NCI-H2196 (cell line): ENCODE results near the gene SLC22A31.
"Not testable (repeated sequence)": the region's sequence is repeated elsewhere in the genome, so short reads cannot be mapped to it uniquely, and the experiment has no call there.

Experiments used
- DNase-seq: peaks from one replicate; lab custom pipeline; 2025; ENCODE audit not compliant: unreplicated experiment; lab: John Stamatoyannopoulos, UW

SLC22A31 gene

DNA sequence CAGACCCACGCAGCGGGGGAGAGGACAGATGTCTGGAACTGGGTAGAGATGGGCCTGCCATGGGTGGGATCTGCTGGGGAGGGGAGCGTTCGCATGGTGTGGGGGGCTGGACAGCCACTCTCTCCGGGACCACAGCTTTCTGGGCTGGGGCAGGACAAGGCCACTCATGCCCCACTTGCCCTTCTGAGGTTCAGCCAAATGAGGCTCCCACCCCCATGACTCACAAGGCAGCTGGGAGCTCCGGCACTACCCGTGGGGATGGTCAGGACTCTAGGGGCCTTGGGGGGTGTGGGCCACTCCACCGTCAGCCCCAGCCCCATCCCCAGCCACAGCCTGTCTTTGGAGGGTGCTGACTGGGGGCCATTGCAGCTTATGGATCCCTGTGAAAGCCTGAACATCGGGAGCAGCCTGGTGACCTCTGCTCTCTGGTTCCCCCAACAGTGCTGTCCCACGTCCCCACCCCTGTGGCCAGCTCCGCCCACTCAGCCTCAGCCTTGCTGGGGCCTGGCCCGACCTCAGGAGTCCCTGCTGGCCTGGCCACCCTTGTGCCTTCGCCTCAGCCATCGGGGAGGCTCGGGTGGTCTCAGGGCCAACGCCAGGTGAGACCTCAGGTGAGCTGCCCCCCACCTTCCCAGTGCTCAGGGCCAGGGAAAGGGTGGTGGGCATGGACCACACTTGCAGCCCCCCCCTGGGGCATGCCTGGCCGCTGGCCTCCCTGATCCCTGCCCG is 33.5 kb downstream of the SLC22A31 start:
- DNase-seq = no peak

DNA sequence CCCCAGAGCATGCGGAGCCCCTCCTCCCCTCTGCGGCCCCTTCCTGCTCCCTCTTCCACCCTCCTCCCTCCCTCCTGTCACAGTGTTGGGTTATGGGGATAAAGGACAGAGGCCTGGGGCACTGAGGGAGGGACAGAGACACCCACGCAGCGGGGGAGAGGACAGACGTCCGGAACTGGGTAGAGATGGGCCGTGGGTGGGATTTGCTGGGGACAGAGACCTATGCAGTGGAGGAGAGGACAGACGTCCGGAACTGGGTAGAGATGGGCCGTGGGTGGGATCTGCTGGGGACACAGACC is 34.7 kb downstream of the SLC22A31 start:
- not testable (repeated sequence) for DNase-seq

DNA sequence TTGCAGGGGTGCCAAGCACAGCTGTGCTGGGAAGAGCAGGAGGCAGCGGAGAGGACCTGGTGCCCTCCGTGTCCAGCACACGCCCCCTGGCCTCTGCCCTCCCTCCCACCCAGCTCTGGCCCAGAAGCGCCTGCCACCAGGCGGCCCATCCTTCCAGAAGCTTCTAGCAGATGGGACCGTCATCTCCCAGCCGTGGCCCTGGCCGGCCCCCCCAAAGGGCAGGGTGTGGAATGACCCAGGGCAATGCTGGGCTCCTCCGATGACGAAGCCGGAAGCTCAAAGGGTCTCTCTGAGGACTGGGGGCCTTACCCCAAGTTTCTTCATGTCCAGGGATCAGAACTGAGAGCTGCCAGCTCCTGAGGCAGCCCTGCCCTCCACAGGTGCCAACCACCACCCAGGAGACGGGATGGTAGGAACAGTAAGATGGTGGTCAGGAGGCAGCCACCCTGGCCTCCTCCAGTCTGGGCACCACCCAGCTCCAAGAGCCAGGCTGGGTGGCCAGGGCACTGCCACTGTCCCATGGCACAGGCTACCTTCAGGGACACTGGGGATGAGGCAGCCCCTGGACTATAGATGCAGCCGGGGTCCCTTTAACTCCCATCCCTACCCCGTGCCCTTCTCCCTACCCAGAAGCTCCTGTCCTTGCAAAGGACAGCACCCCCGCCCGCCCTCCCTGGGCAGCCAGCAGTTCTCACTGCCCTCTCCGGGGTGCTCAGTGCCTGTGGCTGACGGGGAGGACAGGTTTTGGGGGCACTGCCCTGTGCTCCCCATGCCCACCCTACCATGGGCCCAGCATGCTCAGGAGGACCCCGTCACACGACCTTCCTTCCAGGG is 35.3 kb downstream of the SLC22A31 start:
- no peak for DNase-seq

DNA sequence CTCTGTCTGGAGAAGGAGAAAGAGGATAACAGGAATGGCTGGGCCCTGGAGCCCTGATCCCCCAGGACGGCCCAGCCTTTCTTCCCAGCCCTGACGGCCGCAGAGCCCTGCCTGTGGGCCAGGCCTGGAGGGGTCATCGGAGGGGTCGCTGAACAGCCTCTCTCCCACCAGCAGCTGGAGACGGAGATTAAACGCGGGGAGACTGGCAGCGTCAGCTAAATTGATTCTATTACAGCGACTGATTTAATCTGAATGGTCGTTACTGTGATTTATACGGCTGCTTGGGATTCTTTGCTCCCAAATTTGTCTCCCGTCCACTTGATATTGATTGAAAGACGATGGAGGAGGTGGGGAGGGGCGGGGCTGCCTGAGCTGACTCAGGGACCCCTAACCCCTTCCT is 35.9 kb downstream of the SLC22A31 start:
- DNase-seq = no peak

DNA sequence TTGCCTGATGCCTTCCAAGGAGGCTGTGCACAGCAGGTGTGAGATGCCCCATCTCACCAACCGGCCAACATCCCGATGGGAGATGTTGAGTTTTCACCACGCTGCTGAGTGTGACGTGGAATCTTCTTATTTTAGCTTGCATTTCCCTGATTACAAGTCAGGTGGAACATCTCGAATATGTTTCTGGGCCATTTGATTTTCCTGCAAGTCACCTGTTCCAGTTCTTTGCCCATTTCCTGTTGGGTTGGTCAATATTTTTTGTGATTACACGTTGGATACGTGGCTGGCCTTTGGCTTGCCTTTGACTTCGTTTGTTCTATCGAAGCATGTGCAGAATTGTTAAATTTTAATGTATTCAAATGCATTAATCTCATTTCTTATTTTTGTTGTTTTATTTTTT is 37.0 kb downstream of the SLC22A31 start:
- DNase-seq = no peak

DNA sequence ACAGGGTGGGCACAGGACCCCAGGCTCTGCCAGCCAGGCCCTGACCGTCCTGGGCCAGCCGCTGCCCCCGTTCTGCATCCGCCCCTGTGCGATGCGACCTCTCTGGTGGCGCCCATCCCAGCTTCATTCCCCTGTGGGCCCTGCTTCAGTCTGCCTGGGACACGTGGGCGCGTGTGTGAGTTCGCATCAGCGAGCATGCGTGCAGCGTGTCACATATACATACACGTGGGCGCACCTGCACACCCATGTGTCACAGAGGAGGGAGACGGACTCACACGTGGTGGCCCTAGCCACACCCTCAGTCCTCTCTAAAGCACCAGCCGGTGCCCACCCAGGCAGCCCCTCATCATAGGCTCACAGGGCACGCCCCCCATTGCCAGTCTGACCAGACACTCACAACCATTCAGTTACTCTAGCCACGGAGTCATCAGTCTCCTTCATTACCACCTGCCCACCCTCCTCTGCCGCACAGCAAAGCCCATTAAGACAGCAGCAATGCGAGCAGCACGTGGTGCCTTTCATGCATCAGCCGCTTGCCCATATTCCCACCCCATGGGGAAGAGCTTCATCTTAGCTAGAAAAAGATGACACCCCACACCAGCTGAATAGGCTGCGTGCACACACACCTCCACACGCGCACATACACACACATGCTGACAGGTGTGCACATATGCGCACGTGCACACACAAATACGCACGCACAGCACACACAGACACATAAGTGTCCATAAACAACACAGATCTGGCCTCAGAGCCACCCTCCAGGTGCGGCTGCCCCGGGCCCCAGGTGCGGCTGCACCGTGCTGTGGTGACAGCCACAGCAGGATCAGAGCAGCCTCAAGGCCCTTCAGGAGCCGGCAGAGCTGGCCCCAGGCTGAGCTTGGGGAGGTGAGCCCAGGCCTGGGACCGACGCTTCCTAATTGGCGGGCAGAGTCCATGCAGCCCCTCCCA is 38.3 kb downstream of the SLC22A31 start:
- no peak for DNase-seq

DNA sequence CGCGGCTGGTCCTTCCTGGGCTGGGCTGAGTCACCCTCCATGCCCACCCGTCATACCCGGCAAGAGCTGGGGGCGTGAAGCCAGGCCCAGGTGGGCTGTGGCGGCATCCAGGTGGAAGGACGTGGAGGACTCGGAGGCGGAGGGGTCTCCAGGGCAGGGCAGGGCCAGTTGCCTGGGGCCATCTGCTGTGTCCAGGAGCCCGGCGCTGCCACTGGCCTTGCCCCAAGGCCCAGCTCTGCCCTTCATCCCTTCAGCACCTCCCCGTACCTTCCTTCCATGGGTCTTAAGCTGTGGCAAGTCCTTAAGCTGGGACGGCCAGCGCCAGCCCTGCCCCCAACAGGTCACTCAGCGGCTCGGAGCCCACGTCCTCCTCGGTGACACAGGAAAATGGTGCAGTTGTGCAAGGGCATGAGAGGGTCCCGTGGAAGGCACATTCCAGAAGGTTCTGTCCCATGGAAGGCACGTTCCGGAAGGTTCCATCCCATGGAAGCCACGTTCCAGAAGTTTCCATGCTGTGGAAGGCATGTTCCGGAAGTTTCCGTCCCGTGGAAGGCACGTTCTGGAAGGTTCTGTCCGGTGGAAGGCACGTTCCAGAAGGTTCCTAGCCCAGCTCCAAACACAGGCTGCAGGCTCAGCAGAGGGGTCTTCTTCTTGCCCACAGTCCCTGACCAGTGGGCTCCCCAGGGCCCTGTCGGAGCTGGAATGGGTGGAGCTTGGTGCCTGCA is 39.2 kb downstream of the SLC22A31 start:
- DNase-seq = no peak

DNA sequence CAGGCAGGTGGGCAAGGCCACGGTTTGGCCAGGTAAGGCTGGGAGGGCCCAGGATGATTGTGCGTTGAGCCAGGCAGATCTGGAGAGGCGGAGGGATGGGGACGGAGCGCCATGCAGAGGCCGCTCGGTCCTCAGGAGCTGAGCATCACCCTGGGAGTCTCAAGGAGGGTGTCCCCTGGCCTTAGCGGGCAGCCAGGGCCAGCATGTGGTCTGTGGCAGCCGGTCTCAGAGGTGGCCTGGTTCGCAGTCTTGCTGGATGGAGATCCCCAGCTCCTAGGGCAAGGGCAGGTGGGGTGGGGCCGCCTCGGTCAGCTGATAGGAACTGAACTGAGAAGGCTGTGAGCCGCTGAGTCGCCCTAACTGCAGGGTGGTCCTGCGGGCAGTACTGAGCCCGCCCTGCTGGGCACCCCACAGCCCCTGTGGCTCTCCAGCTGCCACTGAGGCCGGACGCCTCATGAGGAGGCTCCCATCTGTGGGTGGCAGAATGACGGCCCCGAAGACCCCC is 40.4 kb downstream of the SLC22A31 start:
- DNase-seq = no peak

DNA sequence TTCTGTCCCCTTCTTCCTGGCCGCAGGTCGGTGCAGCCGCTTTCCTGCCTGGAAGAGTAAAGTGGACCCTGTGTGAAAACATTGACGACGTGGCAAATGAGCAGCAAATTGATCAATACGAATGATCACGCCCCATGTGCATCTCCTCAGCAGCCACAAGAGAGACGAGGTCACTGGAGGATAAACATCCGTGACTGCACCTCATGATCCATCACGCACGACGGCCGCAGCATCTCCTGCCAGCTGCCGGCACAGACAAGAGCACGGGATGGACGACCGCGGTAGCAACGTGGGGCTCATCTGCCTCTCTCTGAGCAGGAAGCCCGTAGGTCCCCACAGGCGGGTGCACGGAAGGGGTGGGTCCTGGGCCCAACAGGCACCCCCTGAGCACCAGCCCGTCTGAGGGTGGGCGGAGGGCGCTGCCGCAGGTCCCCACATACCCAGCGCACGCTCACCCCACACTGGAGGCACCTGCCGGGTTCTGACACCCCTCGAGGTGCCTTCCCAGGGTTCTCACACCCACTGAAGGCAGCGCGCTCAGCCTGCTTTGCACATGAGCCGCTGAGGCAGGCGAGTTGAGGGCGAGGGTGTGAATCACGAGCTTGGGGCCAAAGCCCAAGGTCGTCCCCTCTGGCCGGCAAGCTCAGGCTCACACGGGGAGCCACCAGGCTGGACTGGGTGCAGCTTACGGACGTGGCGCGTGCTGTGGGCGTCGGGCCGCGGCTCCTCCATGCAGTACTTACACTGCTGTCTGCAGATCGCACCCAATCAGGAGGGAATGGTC is 41.1 kb downstream of the SLC22A31 start:
- no peak for DNase-seq

DNA sequence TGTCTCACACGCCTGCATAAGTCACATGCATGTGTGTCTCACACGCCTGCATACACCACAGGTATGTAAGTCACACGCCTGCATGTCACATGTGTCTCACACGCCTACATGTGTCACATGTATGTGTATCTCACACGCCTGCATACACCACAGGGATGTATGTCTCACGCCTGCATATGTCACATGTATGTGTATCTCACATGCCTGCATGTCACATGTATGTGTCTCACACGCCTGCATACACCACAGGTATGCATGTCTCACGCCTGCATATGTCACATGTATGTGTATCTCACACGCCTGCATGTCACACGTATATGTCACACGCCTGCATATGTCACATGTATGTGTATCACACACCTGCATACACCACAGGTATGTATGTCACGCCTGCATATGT is 42.6 kb downstream of the SLC22A31 start:
- DNase-seq = no peak

DNA sequence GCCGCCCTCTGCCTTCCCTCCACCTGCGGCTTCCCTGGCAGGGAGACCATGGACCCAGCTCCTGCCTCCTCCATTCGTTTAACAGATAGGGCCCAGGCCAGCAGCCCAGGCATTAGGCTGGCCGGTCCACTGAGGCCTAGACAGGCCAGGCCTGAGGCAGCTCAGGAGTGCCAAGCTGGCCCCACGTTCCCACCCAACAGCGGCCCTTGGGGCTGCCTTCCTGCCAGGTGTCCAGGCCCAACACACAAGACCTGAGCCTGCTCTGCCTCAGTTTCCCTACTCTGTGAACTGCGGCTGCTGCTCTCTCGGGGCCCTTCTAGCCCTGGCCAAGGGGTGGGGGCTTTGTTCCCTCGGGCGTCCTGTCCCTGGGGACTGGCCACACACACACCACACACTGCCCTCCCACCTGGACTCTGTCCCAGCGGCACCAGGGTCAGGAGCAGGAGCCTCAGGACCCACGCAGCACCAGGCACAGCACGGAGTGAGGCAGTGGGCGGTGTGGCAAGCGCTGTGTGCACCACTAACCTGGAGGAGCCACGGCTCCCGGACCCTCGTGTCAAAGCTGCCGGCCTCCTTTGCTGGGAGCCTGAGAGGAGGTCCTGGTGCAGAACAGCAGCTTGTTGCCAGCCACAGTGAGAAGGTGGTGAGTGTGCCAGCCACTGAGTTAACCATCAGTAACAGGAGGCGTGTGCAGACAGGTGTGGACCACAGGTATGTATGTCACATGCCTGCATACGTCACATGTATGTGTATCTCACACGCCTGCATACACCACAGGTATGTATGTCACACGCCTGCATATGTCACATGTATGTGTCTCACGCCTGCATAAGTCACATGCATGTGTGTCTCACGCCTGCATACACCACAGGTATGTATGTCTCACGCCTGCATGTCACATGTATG is 43.3 kb downstream of the SLC22A31 start:
- DNase-seq = no peak

DNA sequence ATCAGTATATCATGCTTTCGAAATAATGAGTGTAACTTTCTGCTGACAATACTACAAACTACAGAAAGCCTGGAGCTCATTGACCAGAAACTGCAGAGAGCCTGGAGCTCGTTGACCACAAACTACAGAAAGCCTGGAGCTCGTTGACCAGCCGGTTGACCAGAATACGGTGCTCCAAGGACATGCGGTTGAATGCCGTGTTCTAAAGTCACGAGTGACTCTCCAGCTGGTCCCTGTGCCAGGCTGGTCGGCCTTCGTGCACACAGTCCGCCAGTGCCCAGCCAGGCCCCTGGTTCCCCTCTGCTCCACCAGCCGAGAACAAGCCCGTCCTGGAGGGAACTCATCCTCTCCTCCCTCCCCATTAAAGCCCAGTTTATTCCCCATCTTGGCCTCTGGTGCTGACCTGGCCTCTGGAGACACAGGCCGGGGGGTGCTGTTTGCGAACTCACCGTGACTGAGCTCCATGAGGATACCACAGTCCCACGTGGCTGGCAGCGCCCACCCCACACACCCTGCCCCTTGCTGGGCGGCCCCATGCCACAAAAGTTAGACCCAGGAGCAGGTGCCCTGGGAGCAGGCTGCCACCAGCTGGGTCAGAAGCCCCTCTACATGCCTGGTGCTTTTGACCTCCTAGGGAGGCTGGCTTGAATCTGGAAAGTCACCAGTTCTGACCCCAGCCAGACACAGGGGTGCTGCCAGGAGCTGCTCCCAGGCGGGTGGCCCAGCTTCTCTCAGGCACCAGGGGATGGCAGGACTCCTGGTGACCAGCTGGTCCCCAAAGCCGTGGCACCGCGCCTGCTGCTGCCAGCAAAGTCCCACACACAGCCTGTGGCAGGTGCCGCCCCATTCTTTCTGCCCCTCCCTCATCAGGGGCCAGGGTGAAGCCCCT is 44.2 kb downstream of the SLC22A31 start:
- no peak for DNase-seq

DNA sequence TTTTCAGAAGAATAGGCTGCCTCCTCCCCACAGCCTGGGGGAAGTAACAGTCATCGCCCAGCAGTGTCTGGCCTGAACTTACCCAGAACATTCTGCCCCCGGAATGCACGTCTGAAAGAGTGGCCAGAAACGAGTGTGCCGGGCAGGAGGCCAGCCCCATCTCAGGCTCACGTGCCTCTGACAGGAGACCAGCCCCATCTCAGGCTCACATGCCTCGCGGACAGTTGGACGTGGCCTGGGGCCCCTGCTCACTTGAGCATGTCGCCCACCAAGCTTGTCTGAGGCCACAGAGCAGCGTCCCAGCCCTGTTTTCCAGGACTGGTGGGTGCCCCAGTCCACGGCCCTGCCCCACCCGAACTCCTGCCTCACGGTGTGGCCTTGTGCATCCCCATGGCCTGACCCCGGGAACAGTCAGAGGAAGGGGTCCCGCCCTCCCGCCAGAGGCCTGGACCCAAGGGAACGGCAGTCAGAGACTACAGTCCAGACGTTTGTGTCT is 45.1 kb downstream of the SLC22A31 start:
- DNase-seq = no peak

DNA sequence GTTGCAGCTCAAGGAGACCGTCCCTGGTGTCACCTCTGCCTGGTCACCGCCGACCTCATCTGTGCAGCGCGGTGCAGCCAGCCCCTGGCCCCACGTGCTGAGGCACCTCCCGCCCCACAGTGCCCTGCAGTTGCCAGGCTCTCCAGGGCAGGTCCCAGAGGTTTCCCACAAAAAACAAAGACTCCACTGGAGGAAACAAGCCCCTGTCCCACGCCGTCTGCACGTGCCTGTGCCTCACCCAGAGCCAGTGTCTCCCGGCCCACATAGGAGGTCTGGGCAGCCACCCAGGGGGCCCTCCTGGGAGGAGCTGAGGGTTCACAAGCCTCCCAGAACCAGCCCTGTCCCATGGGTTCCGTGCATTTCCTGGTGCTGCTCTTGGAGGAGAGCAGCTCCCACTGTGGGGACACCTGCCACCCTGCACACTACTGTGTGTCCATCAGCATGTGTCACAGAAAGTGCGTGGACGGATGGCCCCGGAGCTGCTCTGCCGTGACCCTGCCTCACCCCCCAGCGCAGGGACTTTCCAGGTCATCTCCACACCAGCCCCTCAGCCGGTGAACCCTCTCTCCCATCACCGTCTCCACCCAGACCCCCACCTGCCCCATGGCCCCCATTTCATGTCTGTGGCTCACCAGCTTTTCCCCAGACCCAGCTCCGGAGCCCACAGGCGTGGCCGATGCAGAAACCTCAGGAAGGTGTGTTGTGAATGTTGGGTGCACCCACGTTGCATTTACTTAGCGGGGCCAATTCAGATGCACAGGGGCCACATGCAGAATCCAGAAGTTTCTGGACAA is 45.8 kb downstream of the SLC22A31 start:
- DNase-seq = no peak

DNA sequence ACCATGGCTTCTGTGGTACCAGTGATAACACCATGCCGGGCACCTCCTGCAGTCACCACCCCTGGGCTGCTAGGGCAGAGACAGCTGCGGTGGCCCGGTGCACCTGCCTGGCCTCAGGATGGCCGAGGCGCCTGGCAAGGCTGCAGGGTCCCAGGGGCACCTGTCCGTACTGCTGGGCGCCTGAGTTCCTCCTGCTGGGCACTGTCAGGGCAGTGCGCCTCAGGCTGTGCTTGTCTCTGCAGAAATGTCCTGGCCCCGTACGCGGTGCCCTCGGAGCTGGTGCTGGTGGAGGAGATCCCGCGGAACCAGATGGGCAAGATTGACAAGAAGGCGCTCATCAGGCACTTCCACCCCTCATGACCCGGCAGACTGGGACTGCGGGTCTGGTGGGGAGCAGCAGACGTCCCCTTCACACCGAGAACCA is 46.5 kb downstream of the SLC22A31 start:
- DNase-seq = no peak

DNA sequence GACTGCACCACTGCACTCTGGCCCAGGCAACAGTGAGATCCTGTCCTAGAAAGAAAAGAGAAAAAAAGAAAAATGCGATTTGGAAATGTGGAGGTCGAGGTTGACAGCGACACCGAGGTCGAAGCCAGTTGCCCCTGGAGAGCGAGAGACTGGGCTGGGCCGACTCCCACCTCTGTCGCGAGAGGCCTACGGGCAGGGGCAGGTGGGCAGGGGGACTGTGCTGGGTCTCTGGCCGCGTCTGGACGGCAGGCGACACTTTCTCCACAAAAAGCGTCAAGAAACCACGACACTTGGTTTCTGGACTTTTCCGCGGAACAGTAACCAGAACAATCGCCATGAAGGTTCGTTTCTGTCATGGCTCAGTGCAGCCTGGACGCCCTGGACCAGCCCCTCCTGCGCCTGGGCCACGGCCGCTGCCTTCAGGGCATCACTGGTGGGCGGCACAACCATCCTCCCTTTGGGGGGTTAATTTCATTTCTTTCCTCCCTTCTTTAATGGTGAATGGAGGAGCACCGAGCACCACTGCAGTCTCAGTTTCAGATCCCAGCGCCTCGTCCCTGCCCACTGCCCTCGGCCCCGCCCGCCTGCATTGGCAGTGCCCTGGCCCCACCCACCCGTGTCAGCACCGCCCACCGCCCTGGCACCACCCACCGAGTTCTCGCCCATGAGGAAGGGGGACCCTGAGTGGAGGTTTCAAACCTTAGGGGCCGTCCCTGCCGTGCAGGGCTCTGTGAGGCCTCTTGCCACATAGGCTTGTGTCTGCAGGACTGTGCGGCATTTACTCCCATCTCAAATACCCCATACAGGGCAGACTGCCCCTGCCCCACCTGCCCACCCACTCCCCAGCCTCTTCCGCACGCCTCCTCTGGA is 47.3 kb downstream of the SLC22A31 start:
- DNase-seq = no peak
